Epithelial cell of esophagus (primary cell): Measurements from ENCODE around the gene RNF223.

Experiments used
- DNase-seq: peaks from one replicate; pipeline ENCODE4 v3.0.0; 2010; ENCODE audit warnings: low read depth
- H3K4me3 ChIP-seq: 2 replicates; pipeline ENCODE4 v1.5.1; 2011; ENCODE audit warnings: mild to moderate bottlenecking, low read length, control low read depth
- TF ChIP-seq, protein P1 (sequence below): IDR thresholded peaks from 2 replicates; pipeline ENCODE4 v1.5.1; 2011; ENCODE audit warnings: low read depth, mild to moderate bottlenecking, low read length, control low read depth, inconsistent platforms; ENCODE audit not compliant: insufficient read depth; ENCODE audit errors: missing control alignments

RNF223 gene

GRCh38 chr1:1052003-1052840 is 21.9 kb downstream of the RNF223 start:
- no peak overlapping the region for H3K4me3 ChIP-seq
- TF ChIP-seq, protein P1, sequence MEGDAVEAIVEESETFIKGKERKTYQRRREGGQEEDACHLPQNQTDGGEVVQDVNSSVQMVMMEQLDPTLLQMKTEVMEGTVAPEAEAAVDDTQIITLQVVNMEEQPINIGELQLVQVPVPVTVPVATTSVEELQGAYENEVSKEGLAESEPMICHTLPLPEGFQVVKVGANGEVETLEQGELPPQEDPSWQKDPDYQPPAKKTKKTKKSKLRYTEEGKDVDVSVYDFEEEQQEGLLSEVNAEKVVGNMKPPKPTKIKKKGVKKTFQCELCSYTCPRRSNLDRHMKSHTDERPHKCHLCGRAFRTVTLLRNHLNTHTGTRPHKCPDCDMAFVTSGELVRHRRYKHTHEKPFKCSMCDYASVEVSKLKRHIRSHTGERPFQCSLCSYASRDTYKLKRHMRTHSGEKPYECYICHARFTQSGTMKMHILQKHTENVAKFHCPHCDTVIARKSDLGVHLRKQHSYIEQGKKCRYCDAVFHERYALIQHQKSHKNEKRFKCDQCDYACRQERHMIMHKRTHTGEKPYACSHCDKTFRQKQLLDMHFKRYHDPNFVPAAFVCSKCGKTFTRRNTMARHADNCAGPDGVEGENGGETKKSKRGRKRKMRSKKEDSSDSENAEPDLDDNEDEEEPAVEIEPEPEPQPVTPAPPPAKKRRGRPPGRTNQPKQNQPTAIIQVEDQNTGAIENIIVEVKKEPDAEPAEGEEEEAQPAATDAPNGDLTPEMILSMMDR: no peak
- DNase-seq: no peak

GRCh38 chr1:1051127-1051810 is 22.8 kb downstream of the RNF223 start:
- H3K4me3 ChIP-seq: no peak overlapping the region
- DNase-seq: no peak
- TF ChIP-seq, protein P1: no peak

- TF ChIP-seq, protein P1: no peak
- no peak overlapping the region for H3K4me3 ChIP-seq
- no peak for DNase-seq
Observed at GRCh38 chr1:1050577-1051052, 23.5 kb downstream of the RNF223 start.

- no peak overlapping the region for H3K4me3 ChIP-seq
- TF ChIP-seq, protein P1: no peak
- no peak for DNase-seq
Observed at GRCh38 chr1:1049318-1050165, 24.6 kb downstream of the RNF223 start.

DNA sequence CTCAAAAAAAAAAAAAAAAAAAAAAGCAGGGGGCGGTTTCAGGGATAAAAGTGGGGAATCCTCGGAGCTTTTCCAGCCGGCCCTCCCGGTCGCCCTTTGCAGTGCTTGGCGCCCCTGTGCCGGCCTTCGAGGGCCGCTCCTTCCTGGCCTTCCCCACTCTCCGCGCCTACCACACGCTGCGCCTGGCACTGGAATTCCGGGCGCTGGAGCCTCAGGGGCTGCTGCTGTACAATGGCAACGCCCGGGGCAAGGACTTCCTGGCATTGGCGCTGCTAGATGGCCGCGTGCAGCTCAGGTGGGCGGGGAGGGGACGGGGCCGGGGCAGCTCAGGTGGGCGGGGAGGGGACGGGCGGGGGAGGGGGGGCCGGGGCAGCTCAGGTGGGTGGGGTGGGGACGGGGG is 25.3 kb downstream of the RNF223 start:
- H3K4me3 ChIP-seq: no peak overlapping the region
- DNase-seq: no peak
- TF ChIP-seq, protein P1: no peak

GRCh38 chr1:1047963-1048362 is 26.1 kb downstream of the RNF223 start:
- DNase-seq: no peak
- H3K4me3 ChIP-seq: no peak overlapping the region
- TF ChIP-seq, protein P1: no peak
